HUES6 (cell line): ENCODE data around the gene DGKA.
"Not testable (repeated sequence)": the region's sequence is repeated elsewhere in the genome, so short reads cannot be mapped to it uniquely, and the experiment has no call there.

Experiments used
- H3K27ac ChIP-seq: 2 replicates; pipeline ENCODE4 v1.7.0; 2013; ENCODE audit warnings: low read depth, mild to moderate bottlenecking, low read length, inconsistent platforms
- H3K27me3 ChIP-seq: 2 replicates; pipeline ENCODE4 v1.6.1; 2013; ENCODE audit warnings: low read length; ENCODE audit not compliant: control insufficient read depth, insufficient read depth
- H3K36me3 ChIP-seq: 2 replicates; pipeline ENCODE4 v1.6.1; 2013; ENCODE audit warnings: low read length; ENCODE audit not compliant: control insufficient read depth, insufficient read depth
- H3K4me1 ChIP-seq: 2 replicates; pipeline ENCODE4 v1.6.1; 2013; ENCODE audit warnings: low read length; ENCODE audit not compliant: control insufficient read depth, insufficient read depth
- H3K4me3 ChIP-seq: 2 replicates; pipeline ENCODE4 v1.5.1; 2013; ENCODE audit warnings: low read depth, low read length
- H3K9ac ChIP-seq: one replicate; pipeline ENCODE4 v1.6.1; 2013; ENCODE audit warnings: mild to moderate bottlenecking, low read length
- H3K9me3 ChIP-seq: 2 replicates; pipeline ENCODE4 v1.6.1; 2013; ENCODE audit warnings: low read depth, low read length; ENCODE audit not compliant: control insufficient read depth, insufficient read depth

The DGKA gene

DNA sequence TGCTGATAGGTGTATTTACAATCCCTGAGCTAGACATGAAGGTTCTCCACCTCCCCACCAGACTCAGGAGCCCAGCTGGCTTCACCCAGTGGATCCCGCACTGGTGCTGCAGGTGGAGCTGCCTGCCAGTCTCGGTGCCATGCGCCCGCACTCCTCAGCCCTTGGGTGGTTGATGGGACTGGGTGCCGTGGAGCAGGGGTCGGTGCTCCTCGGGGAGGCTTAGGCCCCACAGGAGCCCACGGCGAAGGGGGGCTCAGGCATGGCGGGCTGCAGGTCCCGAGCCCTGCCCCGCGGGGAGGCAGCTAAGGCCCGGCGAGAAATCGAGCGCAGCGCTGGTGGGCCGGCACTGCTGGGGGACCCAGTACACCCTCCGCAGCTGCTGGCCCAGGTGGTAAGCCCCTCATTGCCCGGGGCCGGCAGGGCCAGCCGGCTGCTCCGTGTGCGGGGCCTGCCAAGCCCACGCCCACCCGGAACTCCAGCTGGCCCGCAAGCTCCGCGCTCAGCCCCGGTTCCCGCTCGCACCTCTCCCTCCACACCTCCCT lies 69.1 kb downstream of the DGKA start:
- not testable (repeated sequence) for H3K9me3 ChIP-seq, H3K27ac ChIP-seq, H3K4me3 ChIP-seq, H3K27me3 ChIP-seq, H3K9ac ChIP-seq, H3K4me1 ChIP-seq
- peaks cover 36% of the 10 kb centered on the region for H3K36me3 ChIP-seq

- H3K27ac ChIP-seq = no peak overlapping the region
Observed at GRCh38 chr12:56001487-56002100, 70.6 kb downstream of the DGKA start.

DNA sequence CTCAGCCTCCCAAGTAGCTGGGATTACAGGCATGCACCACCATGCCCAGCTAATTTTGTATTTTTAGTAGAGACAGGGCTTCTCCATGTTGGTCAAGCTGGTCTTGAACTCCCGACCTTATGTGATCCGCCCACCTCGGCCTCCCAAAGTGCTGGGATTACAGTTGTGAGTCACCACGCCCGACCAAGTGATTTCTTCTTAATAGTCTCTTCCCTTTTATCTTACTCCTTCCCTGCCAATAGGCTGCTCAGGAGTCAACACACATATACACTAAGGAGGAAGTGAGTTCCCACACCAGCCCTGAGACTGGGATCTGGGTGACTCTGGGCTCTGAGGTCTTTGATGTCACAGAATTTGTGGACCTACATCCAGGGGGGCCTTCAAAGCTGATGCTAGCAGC lies 72.4 kb downstream of the DGKA start:
- H3K4me3 ChIP-seq, H3K27ac ChIP-seq, H3K9me3 ChIP-seq, H3K27me3 ChIP-seq, H3K4me1 ChIP-seq, H3K9ac ChIP-seq: not testable (repeated sequence)
- H3K36me3 ChIP-seq = peaks cover 31% of the 10 kb centered on the region

More at GRCh38 chr12:56001487-56002100, 70.6 kb downstream of the DGKA start:
- Histone ChIP-seq H3K9me3 (no peaks in the 10 kb centered on the region), H3K9ac (no peak overlapping the region), H3K36me3 (peaks cover 31% of the 10 kb centered on the region), H3K27me3 (no peaks in the 10 kb centered on the region), H3K4me1 (peaks cover 4% of the 10 kb centered on the region; the same call in 1 of the 2 replicates), H3K4me3 (no peak overlapping the region)
